NCI-H460 (cell line): Measurements from ENCODE around the gene TP53BP2. TPM values are rescaled to one million over a fixed set of nuclear protein-coding genes. Genes with fewer than 3 reads are reported as not detected.
"Not testable (repeated sequence)": the region's sequence is repeated elsewhere in the genome, so short reads cannot be mapped to it uniquely, and the experiment has no call there.

ENCODE experiments used
- DNase-seq: peaks from one replicate; pipeline ENCODE4 v3.0.0-alpha.2; 2016; ENCODE audit warnings: low read depth; ENCODE audit errors: extremely low read depth
- total RNA-seq: library from RNA; depleted of rRNA; stranded (reverse); fragments of >200 nt; shearing (Covaris generic); gene quantifications from 2 replicates; pipeline ENCODE4 v1.2.3, GENCODE V29; 2014

Gene TP53BP2
- total RNA-seq, 1 experiment from 2014 or later, result 27.0 TPM

DNA sequence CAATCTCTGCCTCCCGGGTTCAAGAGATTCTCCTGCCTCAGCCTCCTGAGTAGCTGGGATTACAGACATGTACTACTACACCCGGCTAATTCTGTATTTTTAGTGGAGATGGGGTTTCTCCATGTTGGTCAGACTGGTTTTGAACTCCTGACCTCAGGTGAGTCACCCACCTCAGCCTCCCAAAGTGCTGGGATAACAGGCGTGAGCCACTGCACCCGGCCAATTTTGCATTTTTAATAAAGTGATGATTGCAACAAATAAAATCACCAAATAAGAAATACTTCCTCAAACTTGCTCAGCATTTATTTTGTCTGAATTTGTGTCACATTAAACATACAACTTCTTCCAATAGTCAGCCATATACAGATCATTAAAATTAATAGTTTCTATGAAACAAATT, 35.8 kb downstream of the TP53BP2 start:
- not testable (repeated sequence) for DNase-seq

DNA sequence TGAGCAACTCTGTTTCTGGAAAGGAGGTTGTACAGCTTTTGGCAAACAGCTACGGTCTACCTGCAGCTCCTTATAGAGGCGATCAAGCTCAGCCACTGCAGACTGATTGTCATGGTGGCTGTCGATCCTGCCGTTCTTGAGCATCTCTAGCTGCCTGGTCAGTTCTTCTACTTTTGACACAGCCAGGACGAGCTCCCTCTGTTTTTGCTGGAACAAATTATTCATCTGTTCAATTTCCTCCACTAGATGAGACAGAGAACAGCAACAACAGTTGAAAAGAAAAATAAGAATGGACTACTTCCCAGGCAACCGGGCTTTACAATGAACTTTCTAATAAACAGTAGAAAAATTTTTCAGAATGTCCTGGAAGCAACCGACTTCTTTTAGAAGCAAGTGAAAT, 42.5 kb downstream of the TP53BP2 start:
- no peak for DNase-seq

DNA sequence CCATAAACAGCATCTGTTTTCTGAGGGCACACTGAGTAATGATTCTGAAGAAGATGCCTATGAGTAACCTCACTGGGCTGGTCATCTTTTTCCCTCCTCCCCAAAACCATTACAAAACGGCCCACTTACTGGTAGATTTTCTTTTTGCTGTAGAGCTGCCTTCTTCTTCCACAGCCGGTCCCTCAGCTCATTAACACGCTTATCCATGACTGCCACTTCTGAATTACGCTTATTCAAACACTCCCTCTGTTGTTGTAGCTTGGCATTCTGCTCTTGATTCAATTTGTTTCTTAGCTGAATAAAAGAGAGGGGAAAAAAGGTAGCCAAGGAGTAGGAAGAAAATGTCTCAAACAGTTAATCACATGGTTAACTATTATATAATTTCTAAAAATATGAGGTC, 43.1 kb downstream of the TP53BP2 start:
- no peak for DNase-seq

DNA sequence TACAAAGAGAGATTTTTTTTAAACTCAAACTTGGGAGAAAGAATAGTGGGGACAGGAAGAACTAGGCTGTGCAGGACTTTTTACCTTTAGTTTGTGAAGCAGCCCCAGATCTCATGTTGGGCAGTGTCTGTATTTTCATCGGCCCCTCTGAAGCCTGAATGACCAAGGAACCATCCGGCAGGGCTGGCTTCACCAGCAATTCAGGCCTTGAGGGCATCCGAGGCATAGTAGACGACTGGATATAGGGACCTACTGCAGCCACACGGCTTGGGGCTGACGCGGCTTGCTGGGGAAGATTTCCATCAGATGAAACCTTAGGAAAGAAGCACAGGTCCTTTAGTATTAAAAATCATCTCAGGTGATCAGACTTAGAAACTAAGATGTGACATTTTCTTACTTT, 43.7 kb downstream of the TP53BP2 start:
- DNase-seq, result no peak

DNA sequence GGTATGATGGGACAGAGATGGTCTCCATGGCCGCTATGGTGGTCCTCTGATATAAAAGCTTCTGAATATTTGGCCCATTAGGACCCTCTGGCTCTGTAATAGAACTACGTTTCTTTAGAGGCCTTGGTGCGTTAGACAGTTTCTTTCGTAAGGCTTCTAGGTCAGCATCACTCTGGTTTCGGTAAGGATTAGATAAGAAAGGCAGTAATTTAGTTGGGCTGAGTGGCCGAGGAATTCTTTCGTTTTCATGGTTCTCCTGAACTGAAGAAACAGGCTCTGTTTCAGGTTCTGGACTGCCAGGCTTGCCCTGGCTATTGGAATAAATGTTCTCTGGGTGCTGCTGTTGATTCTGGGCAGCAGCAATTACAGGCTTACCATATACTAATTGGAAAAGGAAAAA, 49.5 kb downstream of the TP53BP2 start:
- DNase-seq, result no peak

DNA sequence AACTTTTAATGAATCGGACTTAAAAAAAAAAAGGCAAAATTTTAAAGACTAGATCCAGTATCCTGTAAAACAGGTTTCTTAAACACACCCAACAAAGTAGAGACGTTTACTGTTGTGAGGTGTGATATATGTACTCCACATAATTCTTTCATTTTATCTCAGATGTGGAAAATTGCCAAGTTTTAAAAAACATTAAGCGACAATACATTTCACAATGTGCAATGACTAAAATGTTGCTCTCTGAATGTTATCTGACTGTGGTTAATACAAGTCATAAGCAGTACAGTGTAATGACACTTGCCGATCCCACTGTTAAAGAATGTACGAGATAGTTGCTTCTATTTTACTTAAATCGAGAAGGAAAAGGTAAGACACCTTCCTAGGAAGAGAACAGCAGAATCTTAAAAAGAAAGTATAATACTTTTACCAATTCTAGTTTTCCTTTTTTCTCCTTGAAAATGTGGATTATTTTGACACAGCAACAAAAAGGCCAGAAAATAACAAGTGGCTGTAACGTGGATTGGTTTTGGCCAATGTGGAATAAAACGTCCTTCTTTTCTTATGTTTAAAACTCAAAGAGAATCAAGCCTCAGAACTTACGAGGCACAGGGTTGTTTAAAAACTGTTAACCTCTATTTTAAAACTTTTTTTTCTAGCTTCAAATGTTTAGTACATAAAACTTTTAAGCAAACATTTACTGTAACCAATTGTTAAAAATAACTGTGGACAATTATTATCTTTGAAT, 51.4 kb downstream of the TP53BP2 start:
- DNase-seq, result no peak

DNA sequence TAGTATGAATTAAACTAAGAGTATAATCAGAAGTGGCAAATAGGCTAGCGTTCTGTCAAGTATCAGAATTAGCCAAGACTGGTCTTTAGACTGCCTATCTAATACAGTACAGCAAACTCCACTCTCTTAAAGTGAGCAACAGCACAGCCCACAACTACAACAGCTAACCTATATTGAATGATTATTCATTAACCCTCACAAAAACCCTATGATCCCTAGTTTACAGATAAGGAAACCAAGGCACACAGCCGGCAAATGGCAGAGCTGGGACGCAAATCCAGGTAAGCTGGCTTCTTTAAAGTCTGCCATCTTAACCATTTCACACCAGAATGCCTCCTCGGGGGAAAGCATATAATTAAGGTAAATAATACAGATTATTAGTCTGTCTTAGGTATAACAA, 52.0 kb downstream of the TP53BP2 start:
- no peak for DNase-seq

DNA sequence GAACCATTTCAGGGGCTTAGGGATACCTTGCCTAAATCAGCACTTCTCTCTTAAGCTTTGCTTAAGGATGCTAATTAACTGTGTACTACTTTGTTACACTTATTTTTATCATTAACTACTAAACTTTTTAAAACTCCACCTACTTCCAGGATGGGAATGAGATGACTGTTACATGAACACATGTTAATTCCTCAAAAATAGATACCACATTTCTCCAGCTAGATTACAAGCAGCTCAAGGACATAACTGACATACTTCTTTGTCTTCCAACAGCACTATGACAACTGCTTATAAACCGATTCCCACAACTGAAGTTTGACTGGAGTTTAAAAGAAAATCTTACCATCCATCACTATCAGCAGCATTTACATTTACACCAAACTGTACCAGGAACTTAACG, 53.7 kb downstream of the TP53BP2 start:
- no peak for DNase-seq

DNA sequence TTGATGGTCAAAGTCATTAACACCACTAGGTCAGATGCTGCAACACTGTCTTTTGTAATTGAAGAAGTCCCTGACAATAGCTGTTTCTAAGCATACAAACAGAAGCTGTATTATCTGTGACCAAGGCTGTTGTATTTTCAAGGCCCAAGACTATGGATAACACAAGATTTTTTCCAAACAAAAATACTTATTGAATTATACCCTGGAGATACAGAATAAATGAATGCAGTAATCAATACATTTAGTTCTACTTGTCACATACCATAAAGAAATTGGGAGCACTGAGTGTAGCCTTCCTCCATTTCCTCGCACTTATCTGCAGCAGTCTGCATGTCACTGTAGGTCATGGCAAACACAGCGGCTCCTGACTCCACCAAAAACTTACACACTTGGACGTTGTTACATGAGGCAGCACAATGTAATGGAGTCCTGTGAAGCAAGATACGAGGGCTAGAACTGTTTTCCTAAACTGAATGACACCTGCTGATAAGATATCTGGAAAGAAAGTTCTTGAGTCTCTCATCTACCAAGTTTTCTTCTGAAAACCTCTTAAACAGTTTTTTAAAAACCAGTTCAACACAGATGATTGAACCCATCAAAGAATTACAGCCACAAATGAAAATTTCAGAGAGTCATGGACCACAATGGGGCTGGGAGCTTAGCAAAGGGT, 56.9 kb downstream of the TP53BP2 start:
- DNase-seq, result no peak

DNA sequence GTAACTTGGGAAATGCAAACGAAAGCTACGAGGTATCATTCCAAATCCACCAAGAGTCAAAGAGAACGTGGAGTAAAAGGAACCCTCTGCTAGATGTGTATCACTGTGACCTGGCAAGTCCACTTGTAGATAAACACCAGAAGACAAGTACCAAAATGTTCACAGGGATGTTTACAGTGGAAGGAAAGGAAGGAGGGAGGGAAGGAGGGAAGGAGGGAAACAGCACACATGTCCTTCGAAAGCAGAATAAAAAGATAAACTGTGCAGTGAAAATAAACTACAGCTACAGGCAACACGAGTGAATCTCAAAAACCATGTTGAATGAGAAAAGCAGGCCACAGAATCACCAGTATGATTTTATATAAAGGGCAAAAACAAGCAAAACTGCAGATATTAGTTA, 59.9 kb downstream of the TP53BP2 start:
- no peak for DNase-seq

DNA sequence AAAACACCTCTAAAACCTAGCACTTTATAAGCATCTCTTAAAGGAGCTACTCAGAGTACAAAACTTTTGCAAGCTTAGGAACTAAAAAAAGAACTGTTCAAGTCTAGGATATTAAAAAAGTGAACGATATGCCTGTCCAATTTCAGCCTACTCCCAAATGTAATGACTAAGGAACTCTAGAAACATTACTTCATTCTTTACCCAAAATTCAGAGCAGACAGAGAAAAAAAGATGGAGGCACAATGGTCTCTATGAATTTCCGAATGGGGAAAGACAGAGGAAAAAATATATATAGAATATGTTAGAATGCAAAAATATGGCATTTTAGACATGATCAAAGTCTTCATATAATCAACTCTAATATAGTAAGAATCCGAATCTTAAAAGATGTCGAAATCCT, 61.2 kb downstream of the TP53BP2 start:
- no peak for DNase-seq

DNA sequence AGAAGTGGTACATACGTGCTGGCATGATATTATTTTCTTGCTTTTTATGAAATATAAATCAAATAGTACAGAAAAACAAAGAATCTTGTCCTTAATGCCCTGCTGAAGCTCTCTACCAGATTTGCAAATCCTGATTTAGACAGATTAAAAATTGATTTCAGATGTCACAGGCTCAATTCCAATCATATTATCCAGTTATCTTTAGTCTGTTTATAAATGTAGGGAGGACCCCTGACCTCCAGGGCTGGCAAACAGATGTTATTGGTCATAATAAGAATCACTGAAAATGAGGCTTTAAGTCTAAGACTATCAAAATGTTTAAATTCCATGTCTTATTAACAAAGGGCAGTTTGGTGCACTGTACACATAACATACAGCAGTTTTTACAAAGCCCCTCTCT, 62.1 kb downstream of the TP53BP2 start:
- DNase-seq, result no peak

DNA sequence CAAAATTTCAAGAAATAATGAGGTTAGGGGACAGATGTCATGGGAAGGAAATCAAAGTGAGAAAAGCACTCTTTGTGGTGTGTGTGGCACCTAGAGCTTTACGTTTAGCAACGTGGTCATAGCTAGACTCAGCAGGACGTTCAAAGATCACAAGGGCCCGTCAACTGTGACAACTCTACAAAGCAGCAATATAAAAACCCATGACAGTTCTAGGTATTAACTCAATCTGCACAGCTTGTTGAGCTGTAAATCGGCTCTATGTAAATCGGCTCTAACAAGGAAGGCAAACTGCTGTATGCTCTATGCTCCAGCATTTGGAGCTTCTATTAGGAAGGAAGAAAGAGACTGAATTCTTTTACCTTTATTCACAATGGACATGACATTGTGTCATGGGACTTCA, 64.8 kb downstream of the TP53BP2 start:
- no peak for DNase-seq

DNA sequence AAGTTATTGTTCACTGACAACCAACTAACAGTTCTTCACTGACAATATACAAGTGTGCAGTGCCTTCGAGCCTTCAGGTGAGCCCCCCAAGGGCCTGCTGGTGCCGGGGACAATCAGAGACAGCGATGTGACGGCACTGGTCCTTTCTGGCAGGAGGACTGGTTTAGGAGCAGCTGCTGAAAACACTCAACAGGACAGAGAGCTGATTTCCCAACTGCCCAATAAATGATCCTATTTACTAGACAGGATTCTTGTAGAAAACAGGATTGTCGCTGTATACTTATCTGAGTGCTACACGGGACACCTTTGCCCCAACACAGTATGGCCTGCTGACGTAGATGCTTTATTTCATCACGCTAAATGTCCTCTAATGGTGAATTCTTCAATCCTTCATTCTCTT, 65.4 kb downstream of the TP53BP2 start:
- DNase-seq, result no peak

DNA sequence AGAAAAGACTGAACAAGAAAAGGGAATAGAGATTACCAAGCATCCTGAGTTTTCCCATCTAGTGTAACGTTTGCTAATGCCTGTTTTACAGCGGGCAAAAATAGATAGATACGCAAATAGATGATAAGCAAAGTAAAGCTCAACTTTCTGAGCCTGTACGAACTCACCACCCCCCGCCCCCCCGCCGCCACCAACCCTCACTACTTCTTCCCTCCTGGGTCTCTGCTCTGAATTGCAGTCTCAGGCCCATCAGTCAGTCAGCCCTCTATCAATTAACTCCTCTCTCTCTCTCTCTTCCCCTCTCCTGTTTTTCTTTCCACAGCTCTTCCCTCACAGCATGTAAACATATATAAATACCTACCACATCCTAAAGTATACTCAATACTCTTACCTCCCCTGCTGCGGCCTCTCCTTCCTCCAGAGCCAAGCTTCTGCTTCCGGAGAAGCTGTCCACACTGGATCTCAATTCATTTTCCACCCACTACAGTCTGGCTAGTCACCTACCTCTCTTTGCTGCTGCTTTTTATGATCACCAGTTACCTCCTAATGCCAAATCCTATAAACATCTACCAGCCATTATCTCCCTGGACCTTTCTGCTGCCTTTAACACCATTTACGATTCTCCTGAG, 68.8 kb downstream of the TP53BP2 start:
- no peak for DNase-seq

DNA sequence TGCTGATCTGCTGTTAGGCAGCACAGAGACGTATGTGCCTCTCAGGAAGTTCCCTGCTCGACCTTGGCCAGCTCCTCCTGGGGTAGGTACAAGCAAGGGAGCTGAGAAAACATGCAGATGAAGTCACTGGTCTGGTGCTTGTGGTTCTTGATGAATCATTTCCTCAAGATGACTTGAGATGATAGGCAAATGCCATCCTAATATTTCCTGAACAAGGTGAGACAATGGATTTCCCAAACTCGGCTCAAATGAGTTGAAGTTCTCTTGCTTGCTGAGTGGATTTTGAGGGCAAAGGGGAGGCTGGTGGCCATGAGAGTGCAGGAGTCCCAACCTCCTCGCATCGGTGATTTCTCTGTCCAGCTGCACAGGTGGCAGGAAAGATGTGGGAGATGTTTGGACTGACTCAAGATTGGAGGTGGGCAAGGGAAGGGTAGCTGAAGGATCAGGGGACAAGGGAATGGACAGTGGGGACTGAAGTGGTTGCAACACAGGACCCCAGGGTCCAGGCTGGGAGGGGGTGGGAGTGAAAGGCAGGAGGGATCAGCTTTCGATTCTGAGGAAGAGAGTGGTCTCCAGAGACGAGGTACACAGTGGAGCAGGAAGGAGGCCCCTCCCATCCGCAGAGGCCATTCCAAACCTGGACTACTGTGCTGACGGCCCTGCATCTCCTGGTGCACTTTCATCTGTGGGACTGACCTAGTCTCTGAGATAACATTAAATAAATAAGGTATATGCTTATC, 69.5 kb downstream of the TP53BP2 start:
- DNase-seq, result no peak

DNA sequence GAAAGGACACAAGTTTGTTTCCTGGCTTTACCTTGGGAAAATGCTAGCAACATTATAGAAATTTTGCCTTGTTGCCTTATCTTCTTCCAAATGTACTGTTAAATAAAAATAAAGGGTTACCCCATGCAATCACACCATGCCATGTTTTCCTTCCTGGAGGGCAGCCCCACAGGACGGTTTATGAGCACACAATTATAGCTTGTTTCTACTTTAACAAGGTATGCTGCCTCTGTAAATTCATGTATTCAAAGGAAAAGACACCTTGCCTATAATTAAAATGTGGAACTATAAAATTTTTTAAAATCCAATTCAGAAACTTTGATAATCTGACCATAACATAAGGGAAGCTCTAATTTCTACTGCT, 70.1 kb downstream of the TP53BP2 start:
- no peak for DNase-seq

DNA sequence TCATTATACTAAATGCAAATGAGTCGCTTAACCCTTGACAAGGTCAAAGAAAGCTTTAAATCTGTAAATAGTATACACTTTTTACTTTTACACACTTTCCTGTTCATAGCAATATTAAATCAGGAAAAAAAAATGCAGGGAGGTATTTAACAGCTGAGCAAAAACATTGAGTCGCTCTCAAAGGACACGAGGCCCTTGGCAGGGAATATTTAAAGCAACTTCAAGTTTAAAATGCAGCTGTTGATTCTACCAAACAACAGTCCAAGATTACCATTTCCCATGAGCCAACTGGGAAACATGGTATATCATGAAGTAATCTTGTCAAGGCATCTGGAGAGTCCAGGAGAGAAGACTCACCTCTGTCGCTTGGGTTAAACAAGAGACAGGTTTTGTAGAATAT, 70.7 kb downstream of the TP53BP2 start:
- no peak for DNase-seq

DNA sequence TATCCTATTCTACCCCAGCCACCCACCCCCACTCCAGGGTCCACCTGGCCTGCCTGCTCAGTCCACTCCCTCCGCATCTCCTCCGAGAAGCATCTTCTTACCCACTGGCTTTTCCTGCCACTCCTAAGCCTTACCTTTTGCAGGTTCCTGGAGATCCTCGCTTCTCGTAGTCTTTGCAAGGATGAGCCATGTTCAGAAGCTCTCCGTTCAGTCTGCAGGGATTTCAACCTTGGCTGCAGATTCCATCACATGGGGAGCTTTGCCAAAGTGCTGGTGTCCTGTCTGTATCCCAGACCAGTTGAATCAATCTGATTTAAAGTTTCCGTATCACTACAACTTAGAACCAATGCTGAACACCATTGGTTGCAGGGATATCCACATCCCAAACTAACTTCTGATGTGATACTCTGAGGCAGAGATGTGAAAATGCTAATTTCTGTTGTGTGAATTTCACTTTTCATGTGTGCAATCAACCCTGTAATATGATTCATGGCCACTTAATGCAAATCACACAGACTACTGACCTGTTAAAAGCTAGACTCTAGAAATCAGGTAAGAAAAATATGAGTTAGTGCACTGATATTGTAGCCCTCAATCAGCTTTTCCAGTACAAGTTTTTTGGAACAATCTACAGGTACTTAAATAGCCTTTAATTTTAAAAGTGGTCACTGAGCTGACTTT, 71.5 kb downstream of the TP53BP2 start:
- DNase-seq, result no peak

DNA sequence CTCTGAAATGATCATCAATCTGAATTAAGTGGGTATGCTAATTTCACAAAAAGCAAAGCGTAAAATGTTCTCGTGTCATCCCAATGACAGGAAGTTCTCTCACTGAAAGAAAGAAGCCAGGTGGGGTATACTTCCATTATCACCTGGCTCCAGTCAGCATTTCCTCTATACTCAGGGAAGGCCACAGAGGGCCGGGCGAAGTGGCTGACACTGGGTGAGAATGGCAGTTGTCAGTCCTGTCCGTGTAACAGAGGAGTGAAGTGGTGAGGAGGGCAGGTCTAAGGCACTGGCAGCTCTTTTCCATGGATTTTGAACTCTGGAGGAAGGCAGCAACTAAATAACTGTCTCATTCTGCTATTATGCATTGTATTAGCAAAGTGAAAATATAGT, 73.0 kb downstream of the TP53BP2 start:
- DNase-seq, result no peak
